GM21825 (cell line): ENCODE measurements around the gene PMCH.
"Not testable (repeated sequence)": the region's sequence is repeated elsewhere in the genome, so short reads cannot be mapped to it uniquely, and the experiment has no call there.

Experiments used
- ATAC-seq: cut with Tn5 transposase; IDR thresholded peaks from one replicate; pipeline ENCODE4 v1.9.1; 2021; ENCODE audit warnings: mild to moderate bottlenecking, moderate library complexity; ENCODE audit not compliant: unreplicated experiment

PMCH gene

GRCh38 chr12:102197789-102198188, at the start of gene PMCH:
Gene PMCH (minus strand): TSS chr12:102197833. CDS start chr12:102197770, 63 bp downstream.
- no peak for ATAC-seq

GRCh38 chr12:102240859-102241258, 43.2 kb upstream of the PMCH start:
- not testable (repeated sequence) for ATAC-seq

- no peak for ATAC-seq
Measured at GRCh38 chr12:102234599-102234998, 37.0 kb upstream of the PMCH start.

GRCh38 chr12:102232446-102232845, 34.8 kb upstream of the PMCH start:
- no peak for ATAC-seq

- ATAC-seq = no peak
Measured at GRCh38 chr12:102232036-102232435, 34.4 kb upstream of the PMCH start.

- no peak for ATAC-seq
Measured at GRCh38 chr12:102227954-102228353, 30.3 kb upstream of the PMCH start.

- ATAC-seq = no peak
Measured at GRCh38 chr12:102220736-102221135, 23.1 kb upstream of the PMCH start.

GRCh38 chr12:102215992-102216691, 18.5 kb upstream of the PMCH start:
- ATAC-seq = no peak

- ATAC-seq = no peak
Measured at GRCh38 chr12:102204025-102204424, 6.4 kb upstream of the PMCH start.

- no peak for ATAC-seq
Measured at GRCh38 chr12:102202556-102202955, 4.9 kb upstream of the PMCH start.

GRCh38 chr12:102201436-102202061, 3.9 kb upstream of the PMCH start:
- ATAC-seq = no peak

- ATAC-seq = no peak
Measured at GRCh38 chr12:102195826-102196225, 1.8 kb downstream of the PMCH start.

- no peak for ATAC-seq
Measured at GRCh38 chr12:102182635-102183034, 15.0 kb downstream of the PMCH start.

- no peak for ATAC-seq
Measured at GRCh38 chr12:102174761-102175160, 22.9 kb downstream of the PMCH start.

- ATAC-seq = no peak
Measured at GRCh38 chr12:102174117-102174516, 23.5 kb downstream of the PMCH start.

- no peak for ATAC-seq
Measured at GRCh38 chr12:102172436-102172835, 25.2 kb downstream of the PMCH start.

GRCh38 chr12:102171951-102172350, 25.7 kb downstream of the PMCH start:
- no peak for ATAC-seq

GRCh38 chr12:102169922-102170621, 27.6 kb downstream of the PMCH start:
- ATAC-seq = no peak

- no peak for ATAC-seq
Measured at GRCh38 chr12:102167821-102168604, 29.6 kb downstream of the PMCH start.

- ATAC-seq = no peak
Measured at GRCh38 chr12:102163383-102163782, 34.2 kb downstream of the PMCH start.

GRCh38 chr12:102155206-102155605, 42.4 kb downstream of the PMCH start:
- ATAC-seq = not testable (repeated sequence)
